Hippocampal formation (tissue), 2 donors: Measurements from ENCODE around the gene ZNF724.

Experiments used
- DNase-seq, 2 donors: peaks; one replicate each; lab custom pipeline; 2025; lab: John Stamatoyannopoulos, UW

Gene ZNF724

DNA sequence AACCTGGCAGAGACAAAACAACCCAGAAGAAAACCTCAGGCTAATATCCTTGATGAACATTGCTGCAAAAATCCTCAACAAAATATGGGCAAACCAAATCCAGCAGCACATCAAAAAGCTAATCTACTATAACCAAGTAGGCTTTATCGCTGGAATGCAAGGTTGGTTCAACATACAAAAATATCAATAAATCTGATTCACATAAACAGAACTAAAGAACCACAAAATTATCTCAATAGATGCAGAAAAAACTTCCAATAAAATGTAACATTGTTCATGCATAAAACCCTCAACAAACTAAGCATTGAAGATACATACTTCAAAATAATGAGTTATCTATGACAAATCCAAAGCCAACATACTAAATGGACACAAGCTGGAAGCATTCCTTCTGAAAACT, 8.8 kb downstream of the ZNF724 start:
- DNase-seq, result no peak

DNA sequence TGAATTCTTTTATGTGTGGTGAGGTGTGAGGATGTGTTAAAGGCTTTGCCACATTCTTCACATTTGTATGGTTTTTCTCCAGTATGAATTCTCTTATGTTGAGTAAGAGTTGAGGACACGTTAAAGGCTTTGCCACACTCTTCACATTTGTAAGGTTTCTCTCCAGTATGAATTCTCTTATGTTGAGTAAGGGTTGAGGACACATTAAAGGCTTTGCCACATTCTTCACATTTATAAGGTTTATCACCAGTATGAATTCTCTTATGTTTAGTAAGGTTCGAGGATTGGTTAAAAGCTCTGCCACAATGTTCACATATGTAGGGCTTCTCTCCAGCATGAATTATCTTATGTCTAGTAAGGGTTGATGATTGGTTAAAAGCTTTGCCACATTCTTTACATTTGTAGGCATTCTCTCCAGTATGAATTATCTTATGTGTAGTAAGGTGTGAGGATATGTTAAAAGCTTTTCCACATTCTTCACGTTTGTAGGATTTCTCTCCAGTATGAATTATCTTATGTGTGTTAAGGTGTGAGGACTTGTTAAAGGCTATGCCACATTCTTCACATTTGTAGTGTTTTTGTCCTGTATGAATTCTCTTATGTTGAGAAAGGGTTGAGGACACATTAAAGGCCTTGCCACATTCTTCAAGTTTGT, 27.1 kb downstream of the ZNF724 start:
- no peak for DNase-seq

DNA sequence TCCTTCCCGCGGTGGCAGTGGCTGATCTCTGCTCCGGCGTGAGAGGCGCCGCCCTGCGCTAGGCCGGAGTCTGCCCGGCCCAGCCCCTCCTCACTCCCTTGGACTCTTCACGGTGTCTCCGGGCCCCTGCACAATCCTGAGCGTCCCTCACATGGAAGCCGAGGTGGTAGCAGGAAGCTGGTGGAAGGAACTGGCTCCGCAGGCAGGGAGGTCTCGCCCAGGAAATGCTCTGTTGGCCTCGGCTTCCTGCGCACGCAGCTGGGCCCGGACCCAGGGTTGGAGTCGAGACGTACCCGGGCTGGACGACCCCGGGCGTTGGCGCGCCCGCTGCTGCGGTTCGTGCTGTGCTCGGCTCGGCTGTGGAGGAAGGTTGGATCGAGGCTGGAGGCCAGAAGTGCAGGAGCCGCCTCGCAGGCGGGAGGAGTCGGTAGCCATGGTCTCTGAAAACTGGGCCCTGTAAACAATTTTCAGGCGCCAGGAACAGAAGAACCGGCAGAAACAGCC, 46.3 kb downstream of the ZNF724 start:
- peak in 1 of 2 donors; percentile 0 for DNase-seq

DNA sequence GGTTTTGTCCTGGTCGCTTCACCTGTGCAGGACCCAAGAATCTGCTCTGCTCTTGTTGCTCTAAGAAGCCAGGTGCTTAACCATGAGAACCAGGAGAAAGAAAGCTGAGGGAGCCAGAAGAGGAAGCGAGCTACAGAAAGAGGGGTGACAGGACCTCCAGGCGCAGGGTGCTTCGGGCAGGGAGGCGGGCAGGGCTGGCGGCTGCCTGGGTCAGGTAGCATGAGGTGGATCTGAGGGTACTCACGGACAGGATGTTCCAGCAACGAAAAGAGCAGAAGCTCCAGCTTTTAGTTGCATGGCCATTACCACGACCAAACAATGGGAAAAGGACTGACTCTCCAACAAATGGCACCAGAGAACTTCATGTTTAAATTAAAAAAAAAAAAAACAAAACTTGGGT, 59.9 kb downstream of the ZNF724 start:
- DNase-seq, result no peak

DNA sequence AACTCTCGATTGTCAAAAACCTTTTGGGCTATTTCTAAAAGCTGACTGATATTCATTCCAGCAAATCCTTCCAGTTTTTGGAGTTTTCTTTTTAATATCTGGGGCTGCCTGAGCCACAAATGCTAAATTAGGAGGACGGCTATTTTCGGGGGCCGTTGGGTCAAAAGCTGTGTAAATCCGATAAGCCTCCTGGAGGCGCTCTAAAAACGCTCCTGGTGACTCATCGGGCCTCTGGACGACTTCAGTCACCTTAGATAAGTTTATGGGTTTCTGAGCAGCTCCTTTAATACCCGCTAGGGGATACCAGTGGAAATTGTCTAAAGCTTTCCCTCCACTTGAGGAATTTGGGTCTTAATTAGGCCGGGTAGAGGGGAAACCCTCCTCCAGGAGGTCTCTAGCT, 66.9 kb downstream of the ZNF724 start:
- DNase-seq, result no peak
